Measurements from ENCODE around the gene ATP1B3. TPM values are rescaled to one million over a fixed set of nuclear protein-coding genes. Genes with fewer than 3 reads are reported as not detected.
A peak's percentile ranks its signal among the peaks of the same experiment; 100 is the strongest.

ATP1B3 gene
- polyA plus RNA-seq, 1 donor (not counting 4 experiments of a cell fraction or from before 2014, with no cell fraction given): 345 TPM

- no peak for TF ChIP-seq CTCF (optimal IDR thresholded peaks at IDR 0.05 in 1 of 3, IDR thresholded peaks at IDR 0.05 in 1 of 3, conservative IDR thresholded peaks at IDR 0.05 in 1 of 3; ENCODE audit: extremely low read depth in 1 of 3, insufficient read depth in 2 of 3, low read length in 3 of 3)
- TF ChIP-seq EZH2 (IDR thresholded peaks at IDR 0.05; ENCODE audit: low read length): no peak
- Histone ChIP-seq H3K4me1 (ENCODE audit: control insufficient read depth, extremely low read depth, insufficient read depth, low read length) (no peaks in the 10 kb centered on the region), H3K27me3 (ENCODE audit: control insufficient read depth, extremely low read depth, insufficient read depth, low read length) (no peaks in the 10 kb centered on the region), H3K27ac (ENCODE audit: control insufficient read depth, insufficient read depth, low read length) (no peak overlapping the region), H3K4me2 (ENCODE audit: control insufficient read depth, extremely low read depth, insufficient read depth, low read depth, low read length) (no peak overlapping the region), H2AFZ (ENCODE audit: control insufficient read depth, low read length) (no peak overlapping the region), H3K36me3 (ENCODE audit: control insufficient read depth in 2 of 2, extremely low read depth in 1 of 2, insufficient read depth in 2 of 2, low read length in 2 of 2) (peaks cover 4 to 13% of the 10 kb centered on the region in 2 experiments), H3K9me3 (ENCODE audit: control insufficient read depth, low read depth, low read length) (no peaks in the 10 kb centered on the region), H3K9me1 (ENCODE audit: control insufficient read depth, extremely low read depth, insufficient read depth, low read length) (peaks cover 5% of the 10 kb centered on the region), H4K20me1 (ENCODE audit: control insufficient read depth, extremely low read depth, insufficient read depth, low read length) (peaks cover 4% of the 10 kb centered on the region), H3K9ac (ENCODE audit: control insufficient read depth, extremely low read depth, insufficient read depth, low read length) (no peak overlapping the region), H3K79me2 (ENCODE audit: control insufficient read depth, insufficient read depth, low read length) (peaks cover 90% of the 10 kb centered on the region), H3K4me3 (ENCODE audit: control insufficient read depth in 2 of 3, extremely low read depth in 1 of 3, insufficient read depth in 2 of 3, low read depth in 1 of 3, low read length in 3 of 3) (no peak overlapping the region)
- dilution Hi-C loops (cut with MboI; ENCODE audit: extremely low pct_ligation_motif_present, low sequenced_read_pairs): no loop called here
- DNase-seq (ENCODE audit: low read depth, low spot score) (no peak), FAIRE-seq (peak; percentile 20)
Measured at GRCh38 chr3:141894524-141895176, 18.2 kb downstream of the ATP1B3 start.

GRCh38 chr3:141895731-141896130, 19.3 kb downstream of the ATP1B3 start:
- Histone ChIP-seq H3K4me1 (ENCODE audit: control insufficient read depth, extremely low read depth, insufficient read depth, low read length) (no peaks in the 10 kb centered on the region), H3K4me3 (ENCODE audit: control insufficient read depth in 2 of 3, extremely low read depth in 1 of 3, insufficient read depth in 2 of 3, low read depth in 1 of 3, low read length in 3 of 3) (no peak overlapping the region), H4K20me1 (ENCODE audit: control insufficient read depth, extremely low read depth, insufficient read depth, low read length) (peaks cover 4% of the 10 kb centered on the region), H3K9me1 (ENCODE audit: control insufficient read depth, extremely low read depth, insufficient read depth, low read length) (peaks cover 5% of the 10 kb centered on the region), H3K27me3 (ENCODE audit: control insufficient read depth, extremely low read depth, insufficient read depth, low read length) (no peaks in the 10 kb centered on the region), H3K27ac (ENCODE audit: control insufficient read depth, insufficient read depth, low read length) (no peak overlapping the region), H2AFZ (ENCODE audit: control insufficient read depth, low read length) (no peak overlapping the region), H3K4me2 (ENCODE audit: control insufficient read depth, extremely low read depth, insufficient read depth, low read depth, low read length) (no peak overlapping the region), H3K36me3 (ENCODE audit: control insufficient read depth in 2 of 2, extremely low read depth in 1 of 2, insufficient read depth in 2 of 2, low read length in 2 of 2) (peaks cover 7 to 13% of the 10 kb centered on the region in 2 experiments), H3K79me2 (ENCODE audit: control insufficient read depth, insufficient read depth, low read length) (peaks cover 91% of the 10 kb centered on the region), H3K9me3 (ENCODE audit: control insufficient read depth, low read depth, low read length) (no peaks in the 10 kb centered on the region), H3K9ac (ENCODE audit: control insufficient read depth, extremely low read depth, insufficient read depth, low read length) (no peak overlapping the region)
- DNase-seq (ENCODE audit: low read depth, low spot score) (no peak), FAIRE-seq (no peak)
- dilution Hi-C loops (cut with MboI; ENCODE audit: extremely low pct_ligation_motif_present, low sequenced_read_pairs): no loop called here
- no peak for TF ChIP-seq CTCF (optimal IDR thresholded peaks at IDR 0.05 in 1 of 3, IDR thresholded peaks at IDR 0.05 in 1 of 3, conservative IDR thresholded peaks at IDR 0.05 in 1 of 3; ENCODE audit: extremely low read depth in 1 of 3, insufficient read depth in 2 of 3, low read length in 3 of 3)
- no peak for TF ChIP-seq EZH2 (IDR thresholded peaks at IDR 0.05; ENCODE audit: low read length)

Data from keratinocyte (primary cell).